HUES6 (cell line): ENCODE results near the gene PTPN6.
"Not testable (repeated sequence)": the region's sequence is repeated elsewhere in the genome, so short reads cannot be mapped to it uniquely, and the experiment has no call there.

Experiments used
- H3K27ac ChIP-seq: 2 replicates; pipeline ENCODE4 v1.7.0; 2013; ENCODE audit warnings: low read depth, mild to moderate bottlenecking, low read length, inconsistent platforms
- H3K27me3 ChIP-seq: 2 replicates; pipeline ENCODE4 v1.6.1; 2013; ENCODE audit warnings: low read length; ENCODE audit not compliant: control insufficient read depth, insufficient read depth
- H3K36me3 ChIP-seq: 2 replicates; pipeline ENCODE4 v1.6.1; 2013; ENCODE audit warnings: low read length; ENCODE audit not compliant: control insufficient read depth, insufficient read depth
- H3K4me1 ChIP-seq: 2 replicates; pipeline ENCODE4 v1.6.1; 2013; ENCODE audit warnings: low read length; ENCODE audit not compliant: control insufficient read depth, insufficient read depth
- H3K4me3 ChIP-seq: 2 replicates; pipeline ENCODE4 v1.5.1; 2013; ENCODE audit warnings: low read depth, low read length
- H3K9ac ChIP-seq: one replicate; pipeline ENCODE4 v1.6.1; 2013; ENCODE audit warnings: mild to moderate bottlenecking, low read length
- H3K9me3 ChIP-seq: 2 replicates; pipeline ENCODE4 v1.6.1; 2013; ENCODE audit warnings: low read depth, low read length; ENCODE audit not compliant: control insufficient read depth, insufficient read depth

Gene PTPN6

GRCh38 chr12:6950811-6951540, at the start of gene PTPN6:
Gene PTPN6, plus strand, starts transcription at chr12:6951356. Its CDS starts 157 bp downstream, at chr12:6951513.
- no peak within 1 kb of the TSS for H3K4me3 ChIP-seq
- peaks cover 33% of the 10 kb centered on the region for H3K4me1 ChIP-seq
- no peaks in the 10 kb centered on the region for H3K36me3 ChIP-seq
- H3K9ac ChIP-seq = no peak within 1 kb of the TSS
- H3K9me3 ChIP-seq = no peaks in the 10 kb centered on the region
- no peaks in the 10 kb centered on the region for H3K27me3 ChIP-seq
- no peak within 1 kb of the TSS; the same call in 1 of the 2 replicates for H3K27ac ChIP-seq

- H3K27me3 ChIP-seq = peaks cover 10% of the 10 kb centered on the region; the same call in 1 of the 2 replicates
- peaks cover 16% of the 10 kb centered on the region for H3K4me1 ChIP-seq
- H3K27ac ChIP-seq = no peak overlapping the region
- no peaks in the 10 kb centered on the region for H3K36me3 ChIP-seq
- no peaks in the 10 kb centered on the region for H3K9me3 ChIP-seq
- H3K4me3 ChIP-seq = no peak overlapping the region
- no peak overlapping the region for H3K9ac ChIP-seq
Observed at GRCh38 chr12:6902448-6902847, 48.7 kb upstream of the PTPN6 start.

- Histone ChIP-seq H3K4me1 (peaks cover 16% of the 10 kb centered on the region), H3K9me3 (no peaks in the 10 kb centered on the region), H3K27ac (no peak overlapping the region), H3K36me3 (no peaks in the 10 kb centered on the region), H3K9ac (no peak overlapping the region), H3K27me3 (peaks cover 10% of the 10 kb centered on the region; the same call in 1 of the 2 replicates), H3K4me3 (no peak overlapping the region)
Observed at GRCh38 chr12:6903722-6904121, 47.4 kb upstream of the PTPN6 start.

- Histone ChIP-seq H3K9ac (peak within 1 kb of the TSS; percentile 72), H3K4me1 (peaks cover 16% of the 10 kb centered on the region), H3K9me3 (no peaks in the 10 kb centered on the region), H3K27ac (peak within 1 kb of the TSS; percentile 29), H3K36me3 (no peaks in the 10 kb centered on the region), H3K27me3 (peaks cover 10% of the 10 kb centered on the region; the same call in 1 of the 2 replicates), H3K4me3 (peak within 1 kb of the TSS; percentile 63)
Observed at GRCh38 chr12:6904280-6905276, 46.6 kb upstream of the PTPN6 start, which contains the start of gene LRRC23. Gene LRRC23, plus strand, starts transcription at chr12:6904822. Its CDS starts 812 bp downstream, at chr12:6905634.

- H3K9ac ChIP-seq = peak overlapping the region; percentile 72
- no peak overlapping the region for H3K27ac ChIP-seq
Observed at GRCh38 chr12:6905414-6906040, 45.6 kb upstream of the PTPN6 start.

GRCh38 chr12:6908141-6908540, 43.0 kb upstream of the PTPN6 start:
- not testable (repeated sequence) for H3K4me3 ChIP-seq, H3K9ac ChIP-seq

More at GRCh38 chr12:6905414-6906040, 45.6 kb upstream of the PTPN6 start:
- Histone ChIP-seq H3K27me3 (peaks cover 10% of the 10 kb centered on the region; the same call in 1 of the 2 replicates), H3K4me3 (peak overlapping the region; percentile 63), H3K9me3 (no peaks in the 10 kb centered on the region), H3K4me1 (peaks cover 16% of the 10 kb centered on the region), H3K36me3 (no peaks in the 10 kb centered on the region)

DNA sequence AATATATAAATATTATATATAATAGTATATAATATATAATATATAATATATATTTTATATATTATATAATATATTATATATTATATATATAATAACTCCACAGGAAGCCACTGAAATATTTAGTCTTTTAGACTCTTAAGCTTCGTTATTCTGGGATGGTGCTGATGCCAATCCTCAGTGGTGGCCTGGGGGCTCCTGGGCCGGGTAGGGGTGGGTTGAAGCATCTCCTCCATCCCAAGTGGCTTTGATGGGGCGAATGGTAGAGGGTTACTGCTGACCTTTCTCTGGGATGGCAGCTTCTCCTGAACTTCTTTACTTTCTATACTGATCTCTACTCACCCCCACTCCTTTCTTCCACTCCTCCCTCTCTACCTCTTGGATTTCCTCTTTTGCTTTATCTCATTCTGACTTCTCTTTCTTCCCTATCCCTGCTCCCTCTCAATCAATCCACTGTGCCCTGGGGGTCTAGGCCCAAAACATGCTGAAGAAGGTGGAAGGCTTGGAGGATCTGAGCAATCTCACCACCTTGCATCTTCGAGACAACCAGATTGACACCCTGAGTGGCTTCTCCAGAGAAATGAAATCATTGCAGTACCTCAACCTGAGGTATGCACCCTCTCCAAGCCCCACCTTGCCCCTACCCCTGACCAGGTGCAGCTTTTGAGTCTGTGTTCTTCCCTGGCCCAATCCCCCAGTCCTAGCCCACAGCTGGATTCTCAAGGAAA, 41.6 kb upstream of the PTPN6 start:
- Histone ChIP-seq H3K27me3 (peaks cover 13% of the 10 kb centered on the region; the same call in 1 of the 2 replicates), H3K27ac (no peak overlapping the region), H3K36me3 (no peaks in the 10 kb centered on the region), H3K9me3 (no peaks in the 10 kb centered on the region), H3K9ac (no peak overlapping the region), H3K4me3 (no peak overlapping the region), H3K4me1 (peaks cover 21% of the 10 kb centered on the region)

More at GRCh38 chr12:6908141-6908540, 43.0 kb upstream of the PTPN6 start:
- H3K9me3 ChIP-seq, H3K36me3 ChIP-seq, H3K27ac ChIP-seq: not testable (repeated sequence)
- Histone ChIP-seq H3K27me3 (peaks cover 13% of the 10 kb centered on the region; the same call in 1 of the 2 replicates), H3K4me1 (peaks cover 22% of the 10 kb centered on the region)

- H3K9me3 ChIP-seq = no peaks in the 10 kb centered on the region
- H3K27ac ChIP-seq = no peak overlapping the region
- peaks cover 38% of the 10 kb centered on the region for H3K4me1 ChIP-seq
- peaks cover 13% of the 10 kb centered on the region for H3K36me3 ChIP-seq
- H3K9ac ChIP-seq = no peak overlapping the region
- peaks cover 9% of the 10 kb centered on the region; the same call in 1 of the 2 replicates for H3K27me3 ChIP-seq
- H3K4me3 ChIP-seq = no peak overlapping the region
Observed at GRCh38 chr12:6912164-6912935, 38.8 kb upstream of the PTPN6 start.

- Histone ChIP-seq H3K9ac (peak within 1 kb of the TSS; percentile 59), H3K36me3 (peaks cover 25% of the 10 kb centered on the region), H3K27me3 (peaks cover 8% of the 10 kb centered on the region; the same call in 1 of the 2 replicates), H3K4me3 (peak within 1 kb of the TSS; percentile 68), H3K27ac (peak within 1 kb of the TSS; percentile 35; the same call in 1 of the 2 replicates), H3K4me1 (peaks cover 38% of the 10 kb centered on the region), H3K9me3 (no peaks in the 10 kb centered on the region)
Observed at GRCh38 chr12:6914246-6914946, 36.8 kb upstream of the PTPN6 start, which contains the start of gene ENO2. Gene ENO2, plus strand, starts transcription at chr12:6914580. Its CDS starts 1,253 bp downstream, at chr12:6915833.
